ENCODE data around the gene ADAMTS3.

ADAMTS3 gene

DNA sequence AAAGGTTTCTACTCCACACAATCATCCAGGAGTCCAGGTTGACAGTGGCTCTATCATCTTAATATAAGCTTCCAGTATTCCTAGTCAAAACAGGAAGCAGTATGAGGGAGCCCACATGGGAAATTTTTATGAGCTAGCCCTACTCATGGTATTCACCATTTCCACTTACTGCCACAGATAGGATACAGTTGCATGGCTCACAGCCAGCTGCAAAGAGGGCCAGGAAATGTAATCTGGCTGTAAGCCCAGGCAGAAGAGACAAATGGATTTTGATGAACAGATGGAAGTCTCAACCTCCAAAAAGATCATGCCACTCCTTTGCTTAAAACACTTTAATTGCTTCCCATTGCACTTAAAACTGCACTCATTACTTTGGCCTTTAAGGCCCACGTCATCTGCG is 150.6 kb downstream of the ADAMTS3 start:
- DNase-seq (ENCODE audit: low read depth in 2 of 2), result no peak

DNA sequence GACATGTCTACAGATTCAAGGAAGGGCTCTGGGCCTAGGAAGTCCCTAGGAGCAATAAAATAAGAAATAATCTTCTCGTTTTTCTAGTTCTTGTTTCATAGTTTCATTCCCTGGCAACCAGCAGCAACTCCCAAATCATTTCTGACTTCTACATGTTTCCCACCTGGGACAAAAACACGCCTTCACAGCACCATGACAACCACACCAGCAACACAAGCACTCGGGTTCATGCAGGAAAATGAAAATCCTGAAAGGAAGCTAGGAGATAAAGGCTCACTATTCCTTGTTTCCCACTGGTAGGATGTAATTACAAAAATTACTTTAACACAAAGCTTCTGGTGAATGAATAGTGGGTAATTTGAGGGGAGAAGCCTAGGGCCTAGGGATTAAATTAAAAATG is 158.9 kb downstream of the ADAMTS3 start:
- DNase-seq (ENCODE audit: low read depth in 2 of 2), result no peak

GRCh38 chr4:72408568-72408967 is 160.5 kb downstream of the ADAMTS3 start:
- DNase-seq (ENCODE audit: low read depth in 2 of 2), result no peak

GRCh38 chr4:72405417-72405816 is 163.6 kb downstream of the ADAMTS3 start:
- no peak for DNase-seq (ENCODE audit: low read depth in 2 of 2)

DNA sequence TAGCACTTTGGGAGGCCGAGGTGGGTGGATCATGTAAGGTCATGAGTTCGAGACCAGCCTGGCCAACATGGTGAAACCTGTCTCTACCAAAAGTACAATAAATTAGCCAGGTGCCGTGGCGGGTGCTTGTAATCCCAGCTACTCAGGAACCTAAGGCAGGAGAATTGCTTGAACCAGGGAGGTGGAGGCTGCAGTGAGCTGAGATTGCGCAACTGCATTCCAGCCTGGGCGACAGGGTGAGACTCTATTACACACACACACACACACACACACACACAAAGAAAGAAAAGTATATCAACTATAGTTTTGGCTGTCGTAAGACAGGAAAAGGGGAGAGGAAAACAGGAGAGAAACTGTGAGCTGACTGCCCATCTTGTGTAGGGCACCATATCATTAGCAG is 171.7 kb downstream of the ADAMTS3 start:
- no peak for DNase-seq (ENCODE audit: low read depth in 2 of 2)

GRCh38 chr4:72394012-72394663 is 174.9 kb downstream of the ADAMTS3 start:
- DNase-seq (ENCODE audit: low read depth in 2 of 2), result no peak

DNA sequence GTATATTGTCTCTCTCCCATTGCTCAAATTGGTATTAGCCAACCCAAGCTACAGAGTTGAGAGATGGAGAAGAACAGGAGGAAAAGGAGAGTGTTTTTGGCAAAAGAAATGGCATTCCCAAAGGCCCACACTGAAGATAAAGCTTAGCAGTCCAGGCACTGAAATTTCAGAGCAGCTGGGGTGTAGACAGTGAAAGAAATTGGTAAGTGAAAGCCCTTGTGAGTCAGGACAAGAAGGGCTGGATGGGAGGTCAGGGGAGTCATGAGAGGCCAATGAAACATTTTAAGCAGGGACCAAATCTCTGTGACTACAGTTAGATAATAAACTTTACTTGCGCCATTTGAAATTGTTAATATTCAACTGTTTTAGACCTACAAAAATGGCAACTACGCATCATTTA is 177.7 kb downstream of the ADAMTS3 start:
- no peak for DNase-seq (ENCODE audit: low read depth in 2 of 2)

GRCh38 chr4:72390409-72390808 is 178.6 kb downstream of the ADAMTS3 start:
- no peak for DNase-seq (ENCODE audit: low read depth in 2 of 2)

GRCh38 chr4:72388521-72388920 is 180.5 kb downstream of the ADAMTS3 start:
- no peak for DNase-seq (ENCODE audit: low read depth in 2 of 2)

GRCh38 chr4:72387959-72388358 is 181.1 kb downstream of the ADAMTS3 start:
- no peak for DNase-seq (ENCODE audit: low read depth in 2 of 2)

GRCh38 chr4:72383439-72383838 is 185.6 kb downstream of the ADAMTS3 start:
- DNase-seq (ENCODE audit: low read depth in 2 of 2), result no peak

GRCh38 chr4:72378901-72379300 is 190.1 kb downstream of the ADAMTS3 start:
- DNase-seq (ENCODE audit: low read depth in 2 of 2), result no peak

GRCh38 chr4:72377491-72378194 is 191.4 kb downstream of the ADAMTS3 start:
- no peak for DNase-seq (ENCODE audit: low read depth in 2 of 2)

DNA sequence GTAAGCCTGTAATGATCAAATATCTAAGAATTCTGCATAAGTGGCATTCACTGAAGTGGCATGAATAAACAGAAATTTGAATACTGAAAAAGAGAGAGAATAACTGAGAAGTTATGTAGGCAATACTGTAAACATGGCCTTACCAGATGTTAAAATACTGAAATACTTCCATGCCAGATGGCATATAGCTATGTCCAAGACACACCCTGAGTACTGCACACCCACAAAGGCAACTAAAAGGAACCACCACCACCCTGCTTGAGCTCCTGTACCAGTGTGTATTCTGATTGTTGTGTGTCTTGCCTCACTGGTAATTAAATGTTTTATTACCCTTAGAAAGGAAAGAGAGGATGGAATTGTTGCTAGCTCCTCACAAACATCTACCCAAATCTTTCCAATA is 192.1 kb downstream of the ADAMTS3 start:
- DNase-seq (ENCODE audit: low read depth in 2 of 2), result no peak

DNA sequence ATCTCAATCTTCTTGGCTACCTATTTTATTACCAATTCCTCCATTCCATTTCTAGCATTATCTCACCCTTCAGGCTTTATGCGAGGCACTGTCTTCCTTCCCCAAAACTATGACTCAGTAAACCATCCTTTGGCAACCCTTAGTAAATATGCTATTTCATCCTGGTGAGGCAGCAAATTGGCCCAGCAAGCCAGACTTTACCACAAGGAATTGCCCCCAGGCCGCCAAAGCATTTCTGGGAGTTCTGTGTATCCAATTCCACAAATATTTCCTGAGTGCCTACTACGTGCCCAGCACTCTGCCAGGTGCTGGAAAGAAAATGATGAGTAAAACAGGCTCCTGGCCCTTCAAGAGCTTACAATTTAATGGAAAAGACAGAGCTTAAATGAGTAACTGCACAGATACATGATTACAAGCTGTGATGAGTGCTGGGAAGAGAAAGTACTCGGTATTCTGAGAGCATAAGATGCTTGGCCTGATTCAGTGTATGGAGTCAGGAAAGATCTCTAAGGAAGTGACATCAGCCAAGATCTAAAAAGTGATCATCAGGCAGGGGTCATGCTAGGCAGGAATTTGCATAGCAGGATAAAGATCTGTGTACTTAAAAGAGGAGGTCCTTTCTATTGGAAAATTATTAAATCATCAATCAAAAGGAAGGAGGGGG is 193.8 kb downstream of the ADAMTS3 start:
- DNase-seq (ENCODE audit: low read depth in 2 of 2), result no peak

GRCh38 chr4:72374159-72374558 is 194.9 kb downstream of the ADAMTS3 start:
- DNase-seq (ENCODE audit: low read depth in 2 of 2), result no peak

DNA sequence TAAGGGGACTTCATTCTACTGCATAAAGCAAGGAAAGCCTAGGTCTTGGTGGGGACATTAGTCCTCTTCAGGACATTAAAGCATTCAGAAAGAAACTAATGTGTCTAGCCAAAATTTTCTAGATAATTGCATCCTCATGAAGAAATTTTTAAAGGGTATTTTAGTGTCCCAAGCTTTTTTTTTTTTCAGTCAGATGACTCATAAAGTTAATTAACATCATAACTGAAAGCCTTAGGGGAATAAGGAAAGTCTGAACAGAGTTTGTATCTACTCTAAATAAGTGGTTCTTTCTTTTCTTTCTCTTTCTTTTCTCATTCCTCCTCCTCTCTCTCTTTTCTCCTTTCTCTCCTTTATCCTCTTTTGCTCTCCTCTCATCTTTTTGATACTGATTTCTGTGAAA is 202.4 kb downstream of the ADAMTS3 start:
- no peak for DNase-seq (ENCODE audit: low read depth in 2 of 2)

DNA sequence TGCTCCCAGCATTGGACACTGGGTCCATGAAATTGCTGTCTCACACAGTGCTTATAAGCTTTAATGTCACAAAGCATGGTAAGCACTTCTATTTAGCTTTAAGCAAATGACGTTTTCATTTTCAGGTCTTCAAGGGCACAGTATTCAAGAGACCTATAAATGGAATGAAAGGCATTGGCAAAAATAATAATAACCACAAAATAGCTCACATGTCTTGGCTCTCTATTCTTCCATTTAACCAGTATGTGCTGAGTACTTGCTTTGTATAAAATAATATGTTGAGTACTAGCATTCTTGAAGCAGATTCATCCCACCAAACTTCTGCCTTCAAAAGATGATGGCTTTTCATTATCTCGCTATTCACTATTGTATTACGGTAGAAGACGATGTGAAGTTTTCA is 203.0 kb downstream of the ADAMTS3 start:
- no peak for DNase-seq (ENCODE audit: low read depth in 2 of 2)

DNA sequence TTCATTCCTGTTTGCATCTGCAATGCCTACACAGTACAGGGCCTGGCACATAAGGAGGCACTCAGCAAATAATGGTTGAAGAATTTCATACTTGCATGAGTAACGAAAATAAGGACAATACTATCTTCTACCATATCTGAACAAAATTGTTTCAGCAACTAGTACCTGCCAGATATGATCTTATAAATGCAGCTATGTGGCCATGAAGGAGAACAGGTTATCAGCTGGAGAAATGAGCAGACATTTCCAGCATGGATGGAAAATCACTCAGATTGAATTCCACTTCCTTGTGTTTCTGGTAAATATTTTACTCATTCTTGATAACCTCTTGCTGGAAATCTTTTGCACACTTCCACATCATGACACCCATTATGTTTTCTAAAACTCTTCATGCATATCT is 204.0 kb downstream of the ADAMTS3 start:
- no peak for DNase-seq (ENCODE audit: low read depth in 2 of 2)

- DNase-seq (ENCODE audit: low read depth in 2 of 2), result no peak
Measured at GRCh38 chr4:72360075-72360474, 208.9 kb downstream of the ADAMTS3 start.

DNA sequence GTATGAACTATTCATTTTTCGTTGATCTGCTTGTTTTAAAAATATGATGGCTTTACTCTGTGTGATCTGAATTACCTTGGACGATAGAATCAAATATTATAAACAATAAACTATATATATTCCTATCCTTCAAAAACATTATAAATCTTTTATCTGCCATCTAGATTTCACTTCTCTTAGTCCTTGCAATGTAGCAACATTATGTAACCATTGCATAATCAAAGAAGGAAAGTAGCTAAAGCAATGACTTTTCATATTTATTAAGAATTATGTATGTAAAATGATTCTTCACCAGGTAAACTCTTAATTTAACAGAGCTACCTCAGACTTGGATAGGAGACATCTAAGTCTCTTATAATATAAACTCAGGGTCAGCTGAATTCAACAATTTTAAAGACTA is 210.5 kb downstream of the ADAMTS3 start:
- DNase-seq (ENCODE audit: low read depth in 2 of 2), result no peak

- DNase-seq (ENCODE audit: low read depth in 2 of 2), result no peak
Measured at GRCh38 chr4:72357908-72358307, 211.1 kb downstream of the ADAMTS3 start.

DNA sequence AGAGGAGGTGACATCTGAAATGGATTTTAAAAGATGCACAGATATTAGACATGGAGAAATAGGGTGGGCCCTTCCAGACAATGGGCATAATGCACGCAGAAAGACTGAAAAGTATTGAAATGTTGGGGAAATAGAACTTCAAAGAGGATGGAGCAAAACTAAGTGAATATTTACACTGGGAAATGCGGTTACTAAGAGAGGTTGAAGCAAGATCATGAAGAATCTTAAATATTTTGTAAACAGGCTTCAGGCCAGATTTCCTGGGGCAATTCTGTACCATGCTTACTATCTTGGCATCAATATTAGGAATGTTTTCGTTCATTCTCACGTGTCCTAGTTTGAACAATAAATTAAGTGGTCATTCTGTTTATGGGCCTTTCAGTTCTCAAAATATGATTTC is 216.3 kb downstream of the ADAMTS3 start:
- DNase-seq (ENCODE audit: low read depth in 2 of 2), result no peak
